ENCODE measurements around the gene PLEKHG3.

Gene PLEKHG3

GRCh38 chr14:64788706-64789105 is 84.5 kb downstream of the PLEKHG3 start:
- H3K4me3 ChIP-seq (ENCODE audit: low read depth, low read length), result no peak overlapping the region
- TF ChIP-seq, protein P1, sequence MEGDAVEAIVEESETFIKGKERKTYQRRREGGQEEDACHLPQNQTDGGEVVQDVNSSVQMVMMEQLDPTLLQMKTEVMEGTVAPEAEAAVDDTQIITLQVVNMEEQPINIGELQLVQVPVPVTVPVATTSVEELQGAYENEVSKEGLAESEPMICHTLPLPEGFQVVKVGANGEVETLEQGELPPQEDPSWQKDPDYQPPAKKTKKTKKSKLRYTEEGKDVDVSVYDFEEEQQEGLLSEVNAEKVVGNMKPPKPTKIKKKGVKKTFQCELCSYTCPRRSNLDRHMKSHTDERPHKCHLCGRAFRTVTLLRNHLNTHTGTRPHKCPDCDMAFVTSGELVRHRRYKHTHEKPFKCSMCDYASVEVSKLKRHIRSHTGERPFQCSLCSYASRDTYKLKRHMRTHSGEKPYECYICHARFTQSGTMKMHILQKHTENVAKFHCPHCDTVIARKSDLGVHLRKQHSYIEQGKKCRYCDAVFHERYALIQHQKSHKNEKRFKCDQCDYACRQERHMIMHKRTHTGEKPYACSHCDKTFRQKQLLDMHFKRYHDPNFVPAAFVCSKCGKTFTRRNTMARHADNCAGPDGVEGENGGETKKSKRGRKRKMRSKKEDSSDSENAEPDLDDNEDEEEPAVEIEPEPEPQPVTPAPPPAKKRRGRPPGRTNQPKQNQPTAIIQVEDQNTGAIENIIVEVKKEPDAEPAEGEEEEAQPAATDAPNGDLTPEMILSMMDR (IDR thresholded peaks at IDR 0.05; ENCODE audit: low read depth, low read length, missing control alignments), result no peak
- DNase-seq (ENCODE audit: low read depth), result no peak

DNA sequence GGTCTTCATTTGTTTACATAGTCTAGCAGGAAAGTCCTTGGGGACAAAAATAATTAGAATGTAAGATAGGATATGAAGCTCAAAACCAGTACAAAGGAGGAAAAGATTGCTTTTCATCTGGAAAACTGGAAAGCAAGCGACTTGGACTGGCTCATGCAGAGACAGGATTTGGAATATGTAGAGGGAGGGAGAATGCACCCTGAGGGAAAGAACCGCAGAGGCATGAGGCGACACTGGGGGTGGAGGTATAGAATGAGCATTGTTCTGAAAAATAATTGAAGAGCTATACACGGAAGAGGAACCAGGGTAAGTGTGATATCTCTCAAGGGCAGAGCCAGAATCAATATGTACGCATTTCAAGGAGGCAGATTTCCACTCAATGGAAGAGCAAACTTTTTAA is 85.5 kb downstream of the PLEKHG3 start:
- DNase-seq (ENCODE audit: low read depth), result no peak
- TF ChIP-seq, protein P1 (IDR thresholded peaks at IDR 0.05; ENCODE audit: low read depth, low read length, missing control alignments), result no peak
- no peak overlapping the region for H3K4me3 ChIP-seq (ENCODE audit: low read depth, low read length)

- TF ChIP-seq, protein P1 (IDR thresholded peaks at IDR 0.05; ENCODE audit: low read depth, low read length, missing control alignments), result no peak
- no peak for DNase-seq (ENCODE audit: low read depth)
- H3K4me3 ChIP-seq (ENCODE audit: low read depth, low read length), result no peak overlapping the region
These were observed 86.3 kb downstream of the PLEKHG3 start for GRCh38 chr14:64790478-64790877.

DNA sequence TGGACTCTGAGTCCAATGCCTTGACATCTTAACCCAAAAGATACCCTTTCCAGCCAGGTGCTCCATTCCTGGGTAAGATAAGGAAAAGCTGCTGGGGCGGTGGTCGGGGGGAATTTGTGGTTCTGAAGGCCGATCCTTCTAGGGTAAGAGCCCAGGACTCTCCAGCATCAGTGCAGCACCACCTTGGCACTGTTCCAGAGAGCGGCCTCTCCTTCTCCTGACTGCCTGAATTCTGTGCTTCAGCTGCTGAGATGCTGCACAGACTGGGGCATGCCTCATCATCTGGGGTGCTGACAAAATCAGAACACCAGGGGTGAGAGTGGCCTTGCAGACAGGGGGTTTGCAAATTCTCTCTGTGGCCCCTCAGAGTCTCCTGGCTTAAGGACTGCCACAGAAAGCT is 88.0 kb downstream of the PLEKHG3 start:
- TF ChIP-seq, protein P1 (IDR thresholded peaks at IDR 0.05; ENCODE audit: low read depth, low read length, missing control alignments), result no peak
- H3K4me3 ChIP-seq (ENCODE audit: low read depth, low read length), result no peak overlapping the region
- DNase-seq (ENCODE audit: low read depth), result no peak

DNA sequence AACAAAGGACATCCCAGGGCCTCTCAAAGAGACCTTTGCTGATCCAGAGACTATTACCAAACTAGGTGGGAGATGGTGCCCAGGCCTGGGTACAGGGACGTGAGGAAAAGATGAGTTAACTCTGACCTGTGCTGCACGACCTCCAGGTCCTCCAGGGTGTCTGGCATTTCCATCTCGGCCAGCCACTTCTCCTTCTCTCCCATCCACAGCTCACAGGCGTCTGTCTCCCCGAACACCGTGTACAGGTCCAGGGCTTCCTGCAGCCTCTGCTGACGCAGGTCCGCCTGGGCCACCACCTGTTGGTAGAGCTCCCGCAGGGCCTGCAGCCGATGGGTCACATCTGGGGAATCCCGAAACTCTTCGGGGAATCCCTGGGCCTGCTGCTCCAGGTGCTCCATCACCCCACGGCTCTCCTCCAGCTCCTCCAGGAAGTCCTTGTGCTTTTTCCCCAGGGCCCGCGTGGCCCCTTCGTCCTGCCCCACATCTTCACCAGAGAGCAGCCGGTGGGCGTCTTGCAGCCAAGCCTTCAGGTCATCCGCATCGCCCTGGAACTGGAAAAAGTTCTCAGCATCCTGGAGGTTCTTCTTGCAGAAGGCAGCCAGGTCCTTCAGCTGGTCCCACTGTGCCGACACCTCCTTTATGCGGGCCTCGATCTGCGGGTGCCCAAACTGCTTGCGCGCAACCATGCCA is 88.8 kb downstream of the PLEKHG3 start:
- no peak for DNase-seq (ENCODE audit: low read depth)
- no peak overlapping the region for H3K4me3 ChIP-seq (ENCODE audit: low read depth, low read length)
- TF ChIP-seq, protein P1 (IDR thresholded peaks at IDR 0.05; ENCODE audit: low read depth, low read length, missing control alignments), result no peak

GRCh38 chr14:64795211-64795610 is 91.0 kb downstream of the PLEKHG3 start:
- DNase-seq (ENCODE audit: low read depth), result no peak
- no peak overlapping the region for H3K4me3 ChIP-seq (ENCODE audit: low read depth, low read length)
- TF ChIP-seq, protein P1 (IDR thresholded peaks at IDR 0.05; ENCODE audit: low read depth, low read length, missing control alignments), result no peak

DNA sequence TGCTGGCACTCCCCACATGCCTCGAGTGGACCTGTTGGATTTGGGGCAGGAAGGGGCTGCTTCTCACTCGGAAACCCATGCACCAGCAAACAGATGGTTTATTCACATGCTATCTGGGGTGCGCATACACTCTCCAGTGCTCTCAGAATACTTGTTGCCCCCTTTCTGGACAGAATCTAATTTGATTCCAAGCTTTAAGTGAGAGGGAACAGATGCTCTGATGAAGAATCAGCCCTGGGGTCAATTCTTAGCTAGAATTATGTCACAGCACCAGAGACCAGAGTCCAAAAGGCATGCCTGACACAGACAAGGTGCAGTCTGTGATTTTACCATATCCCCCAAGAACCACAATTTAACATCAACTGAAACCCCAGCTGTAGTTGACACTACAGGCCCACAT is 91.7 kb downstream of the PLEKHG3 start:
- no peak for DNase-seq (ENCODE audit: low read depth)
- TF ChIP-seq, protein P1 (IDR thresholded peaks at IDR 0.05; ENCODE audit: low read depth, low read length, missing control alignments), result no peak
- no peak overlapping the region for H3K4me3 ChIP-seq (ENCODE audit: low read depth, low read length)

Data from GM12864 (cell line).